DMS153 treated with DMSO at 0.1 percent for 48 hours (cell line): ENCODE measurements around the gene LRRC56.

ENCODE experiments used
- DNase-seq: peaks from one replicate; lab custom pipeline; 2025; ENCODE audit not compliant: unreplicated experiment; lab: John Stamatoyannopoulos, UW

The LRRC56 gene

DNA sequence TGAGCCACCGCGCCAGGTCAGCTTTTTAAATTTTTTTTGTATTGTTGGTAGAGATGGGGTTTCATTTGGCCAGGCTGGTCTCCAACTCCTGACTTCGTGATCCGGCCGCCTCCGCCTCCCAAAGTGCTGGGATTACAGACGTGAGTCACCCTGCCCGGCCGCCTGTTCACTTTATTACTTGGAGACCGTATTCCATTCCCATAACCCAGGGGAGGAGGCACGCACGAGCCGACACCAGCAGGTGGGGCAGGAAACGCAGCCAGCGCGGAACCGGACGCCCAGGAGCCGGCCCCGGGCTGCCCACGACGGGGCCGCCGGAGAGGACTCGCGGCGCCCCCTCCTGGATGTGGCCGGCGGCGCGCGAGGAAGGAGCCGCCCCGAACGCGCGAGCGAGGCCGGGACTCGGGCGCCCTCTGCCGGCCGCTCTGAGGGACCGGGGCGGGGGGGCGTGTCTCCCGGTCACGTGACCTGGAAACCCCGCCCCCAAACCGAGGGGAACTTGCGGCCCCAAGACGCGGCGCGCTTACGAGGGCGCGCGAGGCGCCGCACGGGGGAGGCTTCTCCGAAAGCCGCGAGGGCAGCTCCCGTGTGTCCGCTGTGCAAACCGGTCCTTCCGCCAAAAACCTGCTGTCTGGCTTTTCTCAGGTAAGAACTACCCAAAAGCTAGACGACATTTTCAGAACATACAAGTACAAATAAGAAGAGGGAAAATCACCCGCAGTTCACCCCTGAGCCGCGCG lies 18.7 kb upstream of the LRRC56 start:
- peak; percentile 24 for DNase-seq

DNA sequence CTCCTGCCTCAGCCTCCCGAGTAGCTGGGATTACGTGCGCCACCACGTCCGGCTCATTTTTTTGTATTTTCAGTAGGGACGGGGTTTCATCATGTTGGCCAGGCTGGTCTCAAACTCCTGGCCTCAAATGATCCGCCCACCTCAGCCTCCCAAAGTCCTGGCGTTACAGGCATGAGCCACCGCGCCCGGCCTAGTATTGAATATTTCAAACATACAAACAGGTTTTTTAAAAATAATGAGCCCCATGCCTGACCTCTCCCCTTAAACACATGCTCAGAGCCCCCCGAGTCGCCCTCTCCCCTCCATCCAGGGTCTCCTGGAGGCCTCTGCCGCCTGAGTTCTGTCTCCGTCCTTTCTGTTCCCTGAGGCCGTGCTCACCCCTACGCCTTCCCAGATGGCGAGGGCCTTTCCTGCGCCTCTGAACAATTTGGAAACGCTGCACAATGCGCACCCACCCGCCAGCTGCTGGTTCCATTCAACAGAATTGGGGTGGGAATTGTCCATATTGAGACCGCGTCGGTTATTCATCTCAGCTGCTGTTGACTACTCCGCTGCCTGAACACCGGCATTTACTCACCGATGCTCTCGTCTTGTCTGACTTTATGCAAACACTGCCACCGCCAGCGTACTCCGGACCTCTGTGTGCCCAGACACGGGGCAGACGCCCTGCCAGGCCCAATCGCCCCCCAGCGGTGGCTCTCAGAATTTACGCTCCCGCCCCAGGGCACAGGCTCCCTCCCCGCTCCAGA lies 16.7 kb upstream of the LRRC56 start:
- DNase-seq, result no peak

DNA sequence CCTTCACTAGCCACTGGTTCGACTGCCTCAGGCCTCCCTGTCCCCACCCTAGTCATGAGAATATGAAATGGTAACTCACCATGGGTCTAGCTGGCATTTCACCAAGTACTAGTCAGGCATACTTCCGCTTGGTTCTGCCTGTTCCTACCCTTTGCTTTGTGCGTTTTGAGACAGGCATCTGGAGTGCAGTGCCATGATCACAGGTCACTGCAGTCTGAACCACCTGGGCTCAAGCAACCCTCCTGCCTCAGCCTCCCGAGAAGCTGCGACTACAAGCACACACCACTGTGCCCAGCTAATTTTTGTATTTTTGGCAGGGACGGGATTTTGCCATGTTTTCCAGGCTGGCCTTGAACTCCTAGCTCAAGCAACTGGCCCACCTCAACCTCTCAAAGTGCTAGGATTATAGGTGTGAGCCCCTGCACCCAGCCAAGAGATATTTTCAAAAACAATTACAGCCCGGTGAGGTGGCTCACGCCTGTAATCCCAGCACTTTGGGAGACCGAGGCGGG lies 16.1 kb upstream of the LRRC56 start:
- DNase-seq, result no peak

DNA sequence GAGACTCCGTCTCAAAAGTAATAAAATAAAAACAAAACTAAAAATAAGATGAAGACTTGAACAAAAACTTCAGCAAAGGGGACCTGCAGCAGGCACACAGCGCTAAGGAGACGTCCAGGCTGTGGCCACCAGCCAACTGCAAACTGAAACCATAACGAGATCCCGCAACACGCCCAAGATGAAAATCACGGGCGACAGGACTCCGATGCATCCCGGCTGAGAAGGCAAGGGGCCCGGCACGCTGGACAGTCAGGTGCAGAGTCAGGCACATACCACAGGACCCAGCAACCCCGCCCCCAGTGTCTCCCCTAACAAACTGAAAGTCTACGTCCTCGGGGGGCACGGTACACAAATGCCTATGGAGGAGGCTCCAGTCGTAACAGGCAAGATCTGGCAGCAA lies 11.1 kb upstream of the LRRC56 start:
- DNase-seq, result no peak

DNA sequence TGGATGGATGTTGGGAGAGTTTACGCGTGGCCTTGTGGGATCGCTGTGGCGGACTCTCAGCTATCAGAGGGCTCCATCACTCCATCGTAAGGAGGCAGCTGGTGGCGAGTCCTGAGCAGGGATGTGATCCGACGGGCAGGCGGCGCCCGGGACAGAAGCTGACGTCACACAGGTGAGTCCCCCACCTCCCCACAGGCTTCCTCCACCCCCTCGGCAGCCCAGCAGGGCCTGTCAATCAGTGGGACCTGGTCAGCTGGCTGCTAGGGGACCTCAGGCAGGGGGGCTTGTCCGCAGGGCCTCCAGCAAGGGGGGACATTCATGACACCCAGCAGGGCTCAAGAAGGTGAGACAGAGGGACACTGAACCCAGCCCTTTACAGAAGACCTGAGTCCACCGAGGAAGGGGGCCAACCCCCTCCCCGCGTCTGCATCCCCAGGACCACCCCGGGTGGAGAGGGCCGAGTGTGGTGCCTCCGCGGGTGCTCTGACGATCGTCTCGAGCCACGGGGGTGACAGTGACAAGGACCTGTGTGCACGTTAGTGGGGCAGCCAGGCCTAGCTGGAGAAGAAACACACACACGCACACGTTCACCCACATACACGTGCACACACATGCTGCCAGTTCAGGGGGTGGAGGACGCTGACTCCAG lies 9.0 kb upstream of the LRRC56 start:
- no peak for DNase-seq

DNA sequence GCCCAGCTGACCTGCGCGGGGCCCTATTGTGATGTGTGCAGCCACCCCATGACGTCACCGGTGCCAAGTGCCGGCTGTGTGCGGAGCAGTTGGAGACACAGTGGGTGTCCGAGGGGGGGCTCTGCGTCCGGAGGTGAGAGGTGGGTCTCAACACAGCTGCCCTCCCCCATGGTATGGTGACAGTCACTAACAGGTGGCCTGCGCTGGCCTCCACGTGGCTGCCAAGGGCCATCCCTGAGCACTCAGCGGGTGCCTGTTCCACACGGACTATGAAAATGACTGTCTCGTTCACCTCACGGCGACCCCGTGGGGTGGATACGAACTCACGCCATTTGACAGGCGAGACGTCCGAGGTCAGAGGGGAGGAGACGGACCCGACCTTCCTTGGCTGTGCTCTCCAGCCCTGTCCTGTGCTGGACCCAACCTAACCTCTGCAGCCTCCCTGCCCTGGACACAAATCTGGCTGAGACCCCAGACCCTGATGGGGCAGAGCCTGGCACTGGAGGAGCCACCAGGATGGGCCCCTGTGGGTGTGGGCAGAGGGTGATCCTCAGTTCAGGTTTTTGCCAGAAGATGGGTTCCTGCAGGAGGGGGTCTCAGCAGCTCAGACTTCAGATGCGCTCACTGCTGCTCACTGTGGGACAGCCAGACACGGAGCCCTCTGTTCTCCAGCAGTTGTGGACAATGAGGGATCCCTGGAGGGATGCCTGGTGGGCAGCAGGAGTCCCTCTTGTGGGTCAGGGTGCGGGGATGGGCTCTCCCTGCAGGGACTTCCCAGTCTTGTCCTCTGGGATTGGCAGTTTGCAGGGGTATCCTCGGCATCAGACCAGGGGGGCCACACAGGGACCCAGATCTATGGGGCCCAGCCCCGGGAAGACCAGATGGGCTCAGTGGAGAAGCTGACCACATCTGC lies 8.3 kb upstream of the LRRC56 start:
- no peak for DNase-seq

DNA sequence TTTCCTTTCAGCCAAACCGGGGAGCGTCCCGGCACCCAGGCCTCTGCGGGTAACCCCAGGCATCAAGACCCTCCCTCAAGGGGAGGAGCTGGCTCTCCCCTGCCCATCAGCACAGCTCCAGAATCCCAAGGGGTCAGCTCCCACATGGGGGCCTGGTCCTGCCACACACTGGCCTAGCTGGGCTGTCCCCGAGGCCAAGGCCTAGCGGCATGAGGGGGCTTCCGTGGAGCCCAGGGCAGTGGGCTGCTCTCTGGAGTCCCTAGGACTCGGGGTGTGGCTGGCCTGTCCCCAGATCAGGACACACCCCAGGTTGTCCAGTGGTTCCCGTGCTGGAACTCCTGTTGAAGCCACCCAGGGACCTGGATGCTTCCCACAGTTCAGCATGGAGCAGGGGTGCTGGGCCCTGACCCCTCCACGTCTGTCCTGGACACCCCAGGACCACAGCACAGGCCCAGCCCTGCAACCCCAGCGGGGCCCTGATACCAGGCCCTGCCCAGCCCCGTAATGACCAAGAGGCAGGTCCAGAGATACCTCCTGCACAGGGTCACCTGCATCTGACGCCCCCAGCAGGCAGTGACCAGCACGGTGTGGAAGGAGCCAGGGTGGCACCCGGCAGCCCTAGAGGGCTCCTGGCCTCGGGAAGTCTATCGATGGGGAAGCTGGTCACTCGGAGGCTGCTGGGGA lies 7.5 kb upstream of the LRRC56 start:
- no peak for DNase-seq

DNA sequence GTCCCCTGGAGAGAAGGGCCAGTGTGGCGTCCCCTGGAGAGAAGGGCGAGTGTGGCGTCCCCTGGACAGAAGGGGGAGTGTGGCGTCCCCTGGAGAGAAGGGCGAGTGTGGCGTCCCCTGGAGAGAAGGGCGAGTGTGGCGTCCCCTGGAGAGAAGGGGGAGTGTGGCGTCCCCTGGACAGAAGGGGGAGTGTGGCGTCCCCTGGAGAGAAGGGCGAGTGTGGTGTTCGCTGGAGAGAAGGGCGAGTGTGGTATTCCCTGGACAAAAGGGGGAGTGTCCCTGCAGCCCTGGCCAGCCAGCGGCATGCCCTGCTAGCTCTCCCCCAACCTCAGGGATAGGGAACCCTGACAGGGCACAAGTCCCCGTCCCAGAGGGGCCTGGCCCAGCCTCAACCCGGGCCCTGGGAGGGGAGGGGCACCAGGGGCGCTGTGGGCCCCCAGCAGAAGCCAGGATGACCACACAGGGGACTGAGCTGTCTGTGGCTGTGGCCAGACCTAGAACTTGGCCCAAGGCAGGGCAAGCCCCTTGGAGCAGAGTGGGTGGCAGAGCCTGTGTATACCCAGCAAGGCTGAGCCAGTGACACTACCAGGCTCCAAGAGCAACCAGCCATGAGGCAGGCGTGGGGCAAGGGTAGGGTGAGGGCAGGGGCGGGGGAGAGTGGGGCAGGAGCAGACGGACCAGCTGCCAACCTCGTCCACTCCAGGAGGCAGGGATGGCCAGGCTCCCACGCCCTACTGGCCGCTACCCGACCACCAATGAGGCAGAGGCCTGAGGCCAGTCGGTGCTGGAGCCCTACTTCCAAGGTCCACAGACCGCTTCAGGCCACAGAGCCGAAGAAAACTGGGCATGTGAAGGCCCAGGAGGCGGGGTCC lies 6.1 kb upstream of the LRRC56 start:
- DNase-seq, result no peak

DNA sequence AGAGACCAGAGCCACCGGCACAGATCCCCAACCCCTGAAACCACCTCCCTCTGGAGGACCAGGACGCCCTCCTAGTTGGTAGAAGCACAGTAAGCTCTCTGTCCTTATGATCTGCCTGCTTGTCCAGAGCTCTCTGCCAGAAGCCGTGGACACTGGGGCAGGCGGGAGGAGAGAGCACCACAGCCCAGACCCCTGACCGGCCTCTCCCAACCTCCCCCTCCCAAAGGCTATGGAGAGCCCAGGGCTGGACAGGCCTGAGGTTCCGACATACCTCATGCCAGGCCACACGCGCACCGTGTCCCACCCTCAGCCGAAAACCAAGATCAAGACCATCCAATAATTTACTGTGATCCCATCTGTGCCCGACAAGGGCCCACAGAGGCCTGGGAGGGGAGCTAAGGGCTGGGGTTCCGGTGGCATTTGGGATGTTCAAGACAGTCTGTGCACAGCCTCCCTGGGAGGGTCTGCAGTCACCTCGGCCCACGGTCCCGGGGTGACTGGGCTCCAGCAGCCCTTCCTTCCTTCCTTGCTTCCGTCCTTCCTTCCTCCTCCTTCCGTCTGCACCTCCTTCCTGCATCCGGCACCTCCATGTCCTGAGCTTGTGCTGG lies 5.3 kb upstream of the LRRC56 start:
- no peak for DNase-seq

DNA sequence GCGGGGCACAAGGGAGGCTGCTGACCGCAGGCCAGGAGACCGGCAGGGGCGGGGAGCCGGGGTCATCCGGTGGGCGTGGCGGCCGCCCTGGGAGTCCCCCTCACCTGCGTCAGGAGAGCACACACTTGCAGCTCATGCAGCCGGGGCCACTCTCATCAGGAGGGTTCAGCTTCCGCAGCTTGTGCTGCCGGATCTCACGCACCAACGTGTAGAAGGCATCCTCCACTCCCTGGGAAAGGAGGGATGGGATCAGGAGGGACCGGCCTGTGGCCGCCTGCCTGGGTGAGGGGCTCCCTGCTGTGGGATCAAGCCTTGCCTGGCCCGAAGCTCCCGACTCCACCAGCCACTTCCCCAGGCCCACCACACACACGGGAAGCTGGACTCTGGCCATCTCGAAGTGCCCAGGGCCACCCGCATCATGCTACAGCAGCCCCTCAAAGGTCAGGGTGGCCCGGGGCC lies 4.8 kb upstream of the LRRC56 start:
- no peak for DNase-seq

DNA sequence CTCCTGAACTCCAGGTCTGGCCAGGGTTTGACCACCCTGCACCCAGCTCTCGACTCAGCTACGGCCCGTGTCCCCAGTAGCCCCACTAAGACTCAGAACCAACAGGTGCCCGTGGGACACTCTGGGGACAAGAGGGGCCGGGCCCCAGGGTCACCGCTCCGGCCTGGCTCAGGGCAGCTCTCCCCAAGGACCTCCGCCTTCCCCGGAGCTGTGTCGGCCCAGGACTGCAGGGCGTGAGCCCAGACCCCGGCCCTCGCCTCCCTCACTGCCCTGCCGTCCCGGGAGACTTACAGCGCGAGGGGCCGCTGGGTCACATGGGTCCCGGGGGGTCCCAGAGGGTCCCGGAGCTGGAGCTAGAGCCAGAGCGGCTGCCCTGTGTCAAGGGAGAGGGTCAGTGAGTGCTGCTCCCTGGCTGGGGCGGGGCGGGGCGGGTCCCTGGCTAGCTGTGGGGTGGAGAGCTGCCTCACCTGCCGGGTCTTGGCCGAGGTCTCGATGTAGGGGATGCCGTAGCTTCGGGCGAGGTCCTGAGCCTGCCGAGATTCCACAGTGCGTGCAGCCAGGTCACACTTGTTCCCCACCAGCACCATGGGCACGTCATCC lies 4.2 kb upstream of the LRRC56 start:
- DNase-seq, result no peak

DNA sequence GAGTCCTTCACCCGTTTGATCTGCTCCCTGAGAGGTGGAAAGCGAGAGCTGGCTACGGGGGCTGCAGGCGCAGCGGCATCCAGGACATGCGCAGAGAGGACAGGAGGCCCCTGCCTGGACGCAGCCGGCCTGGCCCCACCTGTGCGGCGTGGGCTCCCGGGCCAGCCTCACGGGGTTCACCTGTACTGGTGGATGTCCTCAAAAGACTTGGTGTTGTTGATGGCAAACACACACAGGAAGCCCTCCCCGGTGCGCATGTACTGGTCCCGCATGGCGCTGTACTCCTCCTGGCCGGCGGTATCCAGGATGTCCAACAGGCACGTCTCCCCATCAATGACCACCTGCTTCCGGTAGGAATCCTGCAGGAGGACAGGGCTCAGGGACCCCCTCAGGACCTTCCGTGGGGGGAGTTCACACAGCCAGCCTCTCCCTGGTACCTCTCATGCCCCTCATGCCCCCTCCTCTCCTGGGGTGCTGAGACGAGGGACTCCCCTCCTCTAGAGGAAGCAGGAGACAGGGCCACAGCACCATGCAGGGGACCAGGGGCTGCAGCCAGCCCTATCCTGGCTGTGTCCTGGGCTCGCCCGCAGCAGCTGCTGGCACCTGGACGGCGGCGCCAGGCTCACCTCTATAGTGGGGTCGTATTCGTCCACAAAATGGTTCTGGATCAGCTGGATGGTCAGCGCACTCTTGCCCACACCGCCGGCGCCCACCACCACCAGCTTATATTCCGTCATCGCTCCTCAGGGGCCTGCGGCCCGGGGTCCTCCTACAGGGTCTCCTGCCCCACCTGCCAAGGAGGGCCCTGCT lies 3.5 kb upstream of the LRRC56 start:
- DNase-seq, result no peak

DNA sequence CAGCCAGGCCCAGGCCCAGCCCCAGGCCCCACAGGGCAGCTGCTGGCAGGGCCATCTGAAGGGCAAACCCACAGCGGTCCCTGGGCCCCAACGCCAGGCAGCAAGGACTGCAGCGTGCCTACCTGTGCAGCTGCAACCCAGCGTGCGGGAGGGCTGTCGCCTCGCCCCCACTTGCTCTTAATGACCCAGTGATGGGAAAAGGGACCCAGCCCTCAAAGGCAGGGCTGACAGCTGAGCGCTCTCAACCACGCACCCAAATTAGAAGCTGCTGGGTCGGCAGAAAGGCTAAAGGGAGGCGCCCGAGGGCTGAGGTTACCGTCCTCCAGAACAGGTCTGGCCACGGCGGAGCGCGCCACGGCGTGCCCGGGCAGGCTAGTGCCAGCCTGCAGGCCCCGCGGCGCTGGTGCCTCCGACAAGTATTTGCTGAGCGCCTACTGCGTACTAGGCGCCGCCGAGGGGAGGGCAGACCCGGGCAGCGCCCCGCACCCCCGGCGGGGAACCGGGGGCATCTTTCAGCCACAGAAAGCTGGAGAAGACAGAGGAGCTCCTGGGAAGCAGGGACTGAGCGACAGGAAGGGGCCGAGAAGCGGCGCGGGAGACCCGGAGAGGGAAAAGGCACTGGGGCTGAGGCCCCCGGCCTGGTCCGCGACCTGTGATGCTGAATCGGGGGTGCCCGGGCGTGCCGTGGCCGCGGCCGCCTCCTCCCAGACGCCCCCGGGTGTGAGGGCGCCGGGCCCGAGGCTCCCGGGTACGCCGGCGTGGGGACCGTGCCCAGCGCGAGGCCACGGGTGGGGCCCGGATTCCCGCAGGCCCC lies 2.7 kb upstream of the LRRC56 start:
- no peak for DNase-seq

DNA sequence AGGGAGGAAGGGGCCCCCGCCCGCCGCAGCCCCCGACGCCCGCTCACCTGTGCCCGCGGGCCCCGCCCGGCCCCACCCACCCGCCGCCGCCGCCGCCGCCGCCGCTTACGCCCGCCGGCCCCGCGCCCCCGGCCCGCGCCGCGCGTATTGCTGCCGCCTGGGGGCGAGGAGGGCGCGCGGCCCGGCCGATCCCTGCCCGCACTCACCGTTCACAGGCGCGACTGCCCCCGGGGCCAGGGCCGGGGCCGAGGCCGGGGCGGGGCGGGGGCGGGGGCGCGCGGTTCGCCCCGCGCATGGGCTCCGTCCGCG lies 2.2 kb upstream of the LRRC56 start:
- no peak for DNase-seq

DNA sequence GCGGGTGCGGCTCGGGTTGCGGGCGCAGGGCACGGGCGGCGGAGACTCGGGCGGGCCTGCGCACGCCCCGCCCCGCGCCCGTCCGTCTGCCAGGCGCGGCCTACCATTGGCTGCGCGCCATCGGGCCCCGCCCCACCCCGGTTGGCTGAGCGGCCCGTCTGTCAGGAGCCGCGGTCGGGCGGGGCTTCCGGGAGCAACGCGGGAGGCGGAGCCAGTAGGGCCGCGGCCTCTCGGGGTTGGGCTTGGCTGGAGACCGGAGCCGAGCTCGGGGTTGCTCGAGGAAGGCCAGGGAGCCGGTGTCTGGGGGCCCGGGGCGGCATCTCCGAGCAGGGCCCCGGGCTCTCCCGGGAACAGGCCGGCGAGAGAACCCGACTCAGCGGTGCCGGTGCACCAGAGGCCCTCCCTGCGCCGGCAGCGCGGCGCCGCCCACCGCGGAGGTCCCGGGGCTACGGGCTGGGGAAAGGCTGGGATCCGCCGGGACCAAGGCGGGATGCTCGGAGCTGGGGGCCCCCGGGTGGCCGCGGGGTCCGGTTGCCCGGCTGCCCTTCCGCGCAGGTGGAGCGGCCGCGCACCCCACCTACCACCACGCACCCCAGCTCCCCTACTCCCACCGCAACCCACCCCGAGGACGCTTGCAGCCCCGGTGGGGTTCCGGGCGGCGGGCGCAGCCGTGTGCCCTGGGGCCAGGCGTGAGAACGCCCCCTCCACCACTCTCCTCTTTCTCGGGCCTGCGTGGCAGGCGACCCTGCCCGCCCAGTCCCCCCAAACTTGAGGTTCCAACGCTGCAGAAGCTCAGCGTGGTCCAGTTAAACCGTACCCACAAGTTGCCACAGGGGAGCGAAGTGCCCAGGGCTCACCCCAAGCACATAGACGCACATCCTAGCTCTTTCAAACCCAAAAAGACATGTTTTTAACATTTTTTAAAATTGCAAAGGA lies 1.5 kb upstream of the LRRC56 start, which contains the start of gene HRAS:
HRAS (minus strand) TSS at position 58 of the 936 bp plus-strand sequence.
- DNase-seq, result peak; percentile 95
